HL-60 (cell line): ENCODE results near the gene MTMR12.

Experiments
- CTCF ChIP-seq: IDR thresholded peaks from one replicate; pipeline ENCODE4 v1.5.1; 2011; ENCODE audit warnings: low read length, control low read depth, inconsistent platforms; ENCODE audit not compliant: insufficient read depth
- GABPA ChIP-seq: IDR thresholded peaks from 2 replicates; pipeline ENCODE4 v1.6.1; 2012; ENCODE audit warnings: low read depth
- POLR2AphosphoS5 ChIP-seq: IDR thresholded peaks from 2 replicates; pipeline ENCODE4 v1.6.1; 2012; ENCODE audit warnings: low read depth
- REST ChIP-seq: IDR thresholded peaks from 2 replicates; pipeline ENCODE4 v1.6.1; 2012; ENCODE audit warnings: low read depth; ENCODE audit not compliant: insufficient replicate concordance

- no peak for TF ChIP-seq CTCF
- no peak for TF ChIP-seq REST
- no peak for TF ChIP-seq POLR2AphosphoS5
- no peak for TF ChIP-seq GABPA
Measured at GRCh38 chr5:32280656-32281081, 32.1 kb downstream of the MTMR12 start.
